ENCODE results near the gene COPS8.

COPS8 gene

GRCh38 chr2:237124820-237125219, 39.1 kb downstream of the COPS8 start:
- no peak for TF ChIP-seq CTCF (IDR thresholded peaks at IDR 0.05; ENCODE audit: low read length, missing control alignments)
- no peak for DNase-seq (ENCODE audit: low read depth)
- H3K4me3 ChIP-seq (replicated peaks; ENCODE audit: low read depth, low read length): no peak overlapping the region

GRCh38 chr2:237125967-237126366, 40.3 kb downstream of the COPS8 start:
- no peak overlapping the region for H3K4me3 ChIP-seq (replicated peaks; ENCODE audit: low read depth, low read length)
- no peak for TF ChIP-seq CTCF (IDR thresholded peaks at IDR 0.05; ENCODE audit: low read length, missing control alignments)
- DNase-seq (ENCODE audit: low read depth): no peak

GRCh38 chr2:237126519-237127174, 41.0 kb downstream of the COPS8 start:
- no peak for TF ChIP-seq CTCF (IDR thresholded peaks at IDR 0.05; ENCODE audit: low read length, missing control alignments)
- H3K4me3 ChIP-seq (replicated peaks; ENCODE audit: low read depth, low read length): no peak overlapping the region
- DNase-seq (ENCODE audit: low read depth): no peak

- peak; percentile 98 for DNase-seq (ENCODE audit: low read depth)
- peak; percentile 8 for TF ChIP-seq CTCF (IDR thresholded peaks at IDR 0.05; ENCODE audit: low read length, missing control alignments)
- H3K4me3 ChIP-seq (replicated peaks; ENCODE audit: low read depth, low read length): no peak overlapping the region
Measured at GRCh38 chr2:237128026-237128703, 42.5 kb downstream of the COPS8 start.

- no peak for DNase-seq (ENCODE audit: low read depth)
- TF ChIP-seq CTCF (IDR thresholded peaks at IDR 0.05; ENCODE audit: low read length, missing control alignments): no peak
- no peak overlapping the region for H3K4me3 ChIP-seq (replicated peaks; ENCODE audit: low read depth, low read length)
Measured at GRCh38 chr2:237128845-237129592, 43.3 kb downstream of the COPS8 start.

GRCh38 chr2:237129625-237130263, 44.1 kb downstream of the COPS8 start:
- TF ChIP-seq CTCF (IDR thresholded peaks at IDR 0.05; ENCODE audit: low read length, missing control alignments): no peak
- no peak for DNase-seq (ENCODE audit: low read depth)
- no peak overlapping the region for H3K4me3 ChIP-seq (replicated peaks; ENCODE audit: low read depth, low read length)

Data from fibroblast of pulmonary artery (primary cell).